Activated CD4-positive, alpha-beta T cell treated with anti-CD3 and anti-CD28 coated beads for 36 hours (primary cell): ENCODE measurements around the gene TBC1D2. TPM values are rescaled to one million over a fixed set of nuclear protein-coding genes. Genes with fewer than 3 reads are reported as not detected.
A peak's percentile ranks its signal among the peaks of the same experiment; 100 is the strongest.

Experiments
- ATAC-seq: fragments of 200-7000 bp; cut with Tn5 transposase; one replicate; pipeline ENCODE4 v1.10.0; 2021; ENCODE audit warnings: mild to moderate bottlenecking, moderate library complexity
- CTCF ChIA-PET: fragments of 350-600 bp; sonication (Branson Sonifier 250); formaldehyde crosslinking; loops from one replicate; lab custom pipeline; 2021; ENCODE audit warnings: antibody characterized with exemption; lab: Charles Lee
- POLR2A ChIA-PET: fragments of 350-600 bp; sonication (Branson Sonifier 250); formaldehyde crosslinking; loops from one replicate; lab custom pipeline; 2021; ENCODE audit warnings: antibody characterized with exemption, inconsistent platforms; lab: Charles Lee
- DNase-seq: peaks from one replicate; pipeline ENCODE4 v3.0.0-alpha.2; 2020
- H3K27ac Mint-ChIP-seq: one replicate; pipeline ENCODE4 v1.8.0; 2021; ENCODE audit warnings: mixed read lengths
- H3K27me3 Mint-ChIP-seq: one replicate; pipeline ENCODE4 v1.8.0; 2021; ENCODE audit warnings: mixed read lengths
- H3K36me3 Mint-ChIP-seq: one replicate; pipeline ENCODE4 v1.8.0; 2021; ENCODE audit warnings: low read depth, mixed read lengths
- H3K4me1 Mint-ChIP-seq: one replicate; pipeline ENCODE4 v1.8.0; 2021; ENCODE audit warnings: mixed read lengths
- H3K4me3 Mint-ChIP-seq: one replicate; pipeline ENCODE4 v1.8.0; 2021; ENCODE audit warnings: mild to moderate bottlenecking, moderate library complexity, mixed read lengths
- H3K9me3 Mint-ChIP-seq: one replicate; pipeline ENCODE4 v1.8.0; 2021; ENCODE audit warnings: low read depth, mixed read lengths
- intact Hi-C, 2 experiments: fragments of 100-400 bp; cut with DNase I in 1 of 2; cut with micrococcal nuclease in 1 of 2; formaldehyde crosslinking; loops; one replicate each; pipeline versions ENCODE4 v1.14.2 to v1.15.1; 2022 to 2024; cut with DNase I, micrococcal nuclease
- total RNA-seq, 2 experiments: library from RNA; stranded (reverse); gene quantifications; one replicate each; pipeline ENCODE4 v1.2.3, GENCODE V29; 2021

TBC1D2 gene
- total RNA-seq, 2 experiments from 2014 or later = 2.8 to 3.2 TPM

GRCh38 chr9:98255061-98255577, 330 bp downstream of the TBC1D2 start:
- no peak for DNase-seq

GRCh38 chr9:98254228-98255060, 1.0 kb downstream of the TBC1D2 start:
- CTCF ChIA-PET = interaction anchor here (0.6 to 2.7 kb wide), 2 partner anchors 207 to 332 kb away, joined by 3 to 13 read pairs; partner anchors contain the start of gene TRMO
- no peaks in the 10 kb centered on the region for H3K9me3 Mint-ChIP-seq
- no peaks in the 10 kb centered on the region for H3K36me3 Mint-ChIP-seq
- no peaks in the 10 kb centered on the region for H3K27me3 Mint-ChIP-seq
- no peak overlapping the region for H3K27ac Mint-ChIP-seq
- POLR2A ChIA-PET = no interaction called here
- intact Hi-C loops = loop anchor here (1.0 to 10.0 kb wide), 14 partner anchors 62 to 998 kb away; partner anchors contain the start of genes NANS (in 2 of the 2), XPA (in 2 of the 2), ANKS6 (in 1 of the 2) and ANP32B (in 1 of the 2)
- DNase-seq = no peak
- peak overlapping the region; percentile 94 for H3K4me3 Mint-ChIP-seq
- no peak for ATAC-seq
- peaks cover 19% of the 10 kb centered on the region for H3K4me1 Mint-ChIP-seq

More at GRCh38 chr9:98255061-98255577, 330 bp downstream of the TBC1D2 start:
- intact Hi-C loops = loop anchor here (1.0 to 10.0 kb wide), 14 partner anchors 63 to 997 kb away; partner anchors contain the start of genes NANS (in 2 of the 2), XPA (in 2 of the 2), ANKS6 (in 1 of the 2) and ANP32B (in 1 of the 2)
- Mint-ChIP-seq H3K27ac (no peak overlapping the region), H3K9me3 (no peaks in the 10 kb centered on the region), H3K36me3 (no peaks in the 10 kb centered on the region), H3K27me3 (no peaks in the 10 kb centered on the region), H3K4me1 (peaks cover 17% of the 10 kb centered on the region), H3K4me3 (peak overlapping the region; percentile 94)
- ChIA-PET CTCF (interaction anchor here (0.6 to 2.7 kb wide), 10 partner anchors 9 to 365 kb away, joined by 3 to 13 read pairs (median 5); partner anchors contain the start of genes CORO2A, TRIM14 and TRMO), POLR2A (interaction anchor here (1.0 kb wide), 1 partner anchor 199 kb away, joined by 3 read pairs; the partner anchor contains the start of gene NANS)
- peak; percentile 24 for ATAC-seq

GRCh38 chr9:98253565-98253964, 1.9 kb downstream of the TBC1D2 start:
- CTCF ChIA-PET = interaction anchor here (0.7 to 1.4 kb wide), 2 partner anchors 11 to 48 kb away, joined by 3 to 4 read pairs; no protein-coding TSS in a partner anchor
- no peak for DNase-seq
- no peaks in the 10 kb centered on the region for H3K27me3 Mint-ChIP-seq
- ATAC-seq = no peak
- no peaks in the 10 kb centered on the region for H3K9me3 Mint-ChIP-seq
- no peaks in the 10 kb centered on the region for H3K36me3 Mint-ChIP-seq
- H3K27ac Mint-ChIP-seq = no peak overlapping the region
- H3K4me1 Mint-ChIP-seq = peaks cover 27% of the 10 kb centered on the region
- POLR2A ChIA-PET = no interaction called here
- no peak overlapping the region for H3K4me3 Mint-ChIP-seq
- intact Hi-C loops = loop anchor here in 1 of 2 experiments (10.0 kb wide), 1 partner anchor 559 kb away; the partner anchor contains the start of gene XPA

- Mint-ChIP-seq H3K27me3 (no peaks in the 10 kb centered on the region), H3K27ac (no peak overlapping the region), H3K36me3 (no peaks in the 10 kb centered on the region), H3K4me3 (no peak overlapping the region), H3K9me3 (no peaks in the 10 kb centered on the region), H3K4me1 (peaks cover 32% of the 10 kb centered on the region)
- ATAC-seq = no peak
- DNase-seq = no peak
- intact Hi-C loops = loop anchor here in 1 of 2 experiments (10.0 kb wide), 1 partner anchor 557 kb away; the partner anchor contains the start of gene XPA
- ChIA-PET POLR2A (no interaction called here), CTCF (interaction anchor here (1.1 to 1.5 kb wide), 2 partner anchors 10 to 133 kb away, joined by 3 to 4 read pairs; partner anchors contain the start of gene TRIM14)
Measured at GRCh38 chr9:98251551-98251950, 3.9 kb downstream of the TBC1D2 start.

- ChIA-PET CTCF (interaction anchor here (0.7 kb wide), 1 partner anchor 188 kb away, joined by 3 read pairs; no protein-coding TSS in a partner anchor), POLR2A (no interaction called here)
- peaks cover 28% of the 10 kb centered on the region for H3K4me1 Mint-ChIP-seq
- DNase-seq = no peak
- no peaks in the 10 kb centered on the region for H3K36me3 Mint-ChIP-seq
- no peak overlapping the region for H3K4me3 Mint-ChIP-seq
- intact Hi-C loops = loop anchor here in 1 of 2 experiments (10.0 kb wide), 1 partner anchor 555 kb away; the partner anchor contains the start of gene XPA
- ATAC-seq = no peak
- H3K9me3 Mint-ChIP-seq = no peaks in the 10 kb centered on the region
- H3K27ac Mint-ChIP-seq = no peak overlapping the region
- H3K27me3 Mint-ChIP-seq = no peaks in the 10 kb centered on the region
Measured at GRCh38 chr9:98249771-98250170, 5.7 kb downstream of the TBC1D2 start.

GRCh38 chr9:98248737-98249474, 6.5 kb downstream of the TBC1D2 start:
- Mint-ChIP-seq H3K27ac (peak overlapping the region; percentile 80), H3K4me3 (no peak overlapping the region), H3K4me1 (peaks cover 20% of the 10 kb centered on the region), H3K9me3 (no peaks in the 10 kb centered on the region), H3K36me3 (no peaks in the 10 kb centered on the region), H3K27me3 (no peaks in the 10 kb centered on the region)
- POLR2A ChIA-PET = no interaction called here
- ATAC-seq (peak; percentile 77), DNase-seq (peak; percentile 53)
- intact Hi-C loops = no loop called here
- CTCF ChIA-PET = interaction anchor here (0.7 kb wide), 1 partner anchor 1176 kb away, joined by 3 read pairs; no protein-coding TSS in a partner anchor

- intact Hi-C loops = no loop called here
- Mint-ChIP-seq H3K36me3 (no peaks in the 10 kb centered on the region), H3K9me3 (no peaks in the 10 kb centered on the region), H3K4me1 (peaks cover 15% of the 10 kb centered on the region), H3K27ac (peak overlapping the region; percentile 80), H3K4me3 (no peak overlapping the region), H3K27me3 (no peaks in the 10 kb centered on the region)
- no peak for ATAC-seq
- POLR2A ChIA-PET = interaction anchor here (0.6 kb wide), 1 partner anchor 551 kb away, joined by 3 read pairs; the partner anchor contains the start of gene XPA
- no peak for DNase-seq
- CTCF ChIA-PET = interaction anchor here (1.3 kb wide), 1 partner anchor 8 kb away, joined by 4 read pairs; no protein-coding TSS in a partner anchor
Measured at GRCh38 chr9:98247831-98248657, 7.4 kb downstream of the TBC1D2 start.

- H3K4me3 Mint-ChIP-seq = no peak overlapping the region
- H3K9me3 Mint-ChIP-seq = no peaks in the 10 kb centered on the region
- no peak for DNase-seq
- no peaks in the 10 kb centered on the region for H3K4me1 Mint-ChIP-seq
- H3K27ac Mint-ChIP-seq = no peak overlapping the region
- ATAC-seq = no peak
- no peaks in the 10 kb centered on the region for H3K36me3 Mint-ChIP-seq
- H3K27me3 Mint-ChIP-seq = no peaks in the 10 kb centered on the region
- ChIA-PET CTCF (interaction anchor here (0.6 to 1.4 kb wide), 3 partner anchors 9 to 15 kb away, joined by 3 read pairs; no protein-coding TSS in a partner anchor), POLR2A (no interaction called here)
- intact Hi-C loops = no loop called here
Measured at GRCh38 chr9:98242426-98242825, 13.0 kb downstream of the TBC1D2 start.

- H3K4me1 Mint-ChIP-seq = no peaks in the 10 kb centered on the region
- DNase-seq = no peak
- ChIA-PET POLR2A (no interaction called here), CTCF (interaction anchor here (0.6 to 1.4 kb wide), 7 partner anchors 10 to 168 kb away, joined by 3 to 7 read pairs (median 3); no protein-coding TSS in a partner anchor)
- H3K9me3 Mint-ChIP-seq = no peaks in the 10 kb centered on the region
- H3K36me3 Mint-ChIP-seq = no peaks in the 10 kb centered on the region
- H3K27ac Mint-ChIP-seq = no peak overlapping the region
- intact Hi-C loops = no loop called here
- H3K27me3 Mint-ChIP-seq = no peaks in the 10 kb centered on the region
- ATAC-seq = no peak
- H3K4me3 Mint-ChIP-seq = no peak overlapping the region
Measured at GRCh38 chr9:98241357-98242300, 13.8 kb downstream of the TBC1D2 start.
